HG02571 (cell line): Measurements from ENCODE around the gene RAB38.

Experiments used
- ATAC-seq: cut with Tn5 transposase; IDR thresholded peaks from one replicate; pipeline ENCODE4 v1.9.1; 2021; ENCODE audit warnings: mild to moderate bottlenecking, moderate library complexity; ENCODE audit not compliant: unreplicated experiment

RAB38 gene

GRCh38 chr11:88174709-88175568, at the start of gene RAB38:
TSS of gene RAB38 (minus strand) at chr11:88175443. CDS start at chr11:88175384, 59 bp downstream.
- ATAC-seq, result peak; percentile 43

GRCh38 chr11:88213406-88213805, 38.2 kb upstream of the RAB38 start:
- no peak for ATAC-seq

- no peak for ATAC-seq
Measured at GRCh38 chr11:88212300-88212699, 37.1 kb upstream of the RAB38 start.

- ATAC-seq, result no peak
Measured at GRCh38 chr11:88208745-88209144, 33.5 kb upstream of the RAB38 start.

GRCh38 chr11:88206751-88207150, 31.5 kb upstream of the RAB38 start:
- ATAC-seq, result no peak

- ATAC-seq, result no peak
Measured at GRCh38 chr11:88204353-88204752, 29.1 kb upstream of the RAB38 start.

GRCh38 chr11:88203604-88204003, 28.4 kb upstream of the RAB38 start:
- ATAC-seq, result no peak

- no peak for ATAC-seq
Measured at GRCh38 chr11:88202498-88202897, 27.3 kb upstream of the RAB38 start.

GRCh38 chr11:88196393-88196792, 21.1 kb upstream of the RAB38 start:
- no peak for ATAC-seq

GRCh38 chr11:88195908-88196307, 20.7 kb upstream of the RAB38 start:
- no peak for ATAC-seq

- no peak for ATAC-seq
Measured at GRCh38 chr11:88194990-88195389, 19.7 kb upstream of the RAB38 start.

- ATAC-seq, result no peak
Measured at GRCh38 chr11:88193278-88193677, 18.0 kb upstream of the RAB38 start.

GRCh38 chr11:88188932-88189253, 13.7 kb upstream of the RAB38 start:
- ATAC-seq, result no peak

- ATAC-seq, result no peak
Measured at GRCh38 chr11:88188251-88188931, 13.1 kb upstream of the RAB38 start.

- ATAC-seq, result no peak
Measured at GRCh38 chr11:88183233-88183632, 8.0 kb upstream of the RAB38 start.

- ATAC-seq, result no peak
Measured at GRCh38 chr11:88181776-88182175, 6.5 kb upstream of the RAB38 start.

GRCh38 chr11:88179971-88180629, 4.9 kb upstream of the RAB38 start:
- no peak for ATAC-seq

- ATAC-seq, result peak; percentile 55
Measured at GRCh38 chr11:88179141-88179540, 3.9 kb upstream of the RAB38 start.

- no peak for ATAC-seq
Measured at GRCh38 chr11:88178191-88178590, 2.9 kb upstream of the RAB38 start.

- ATAC-seq, result no peak
Measured at GRCh38 chr11:88175569-88176075, 379 bp upstream of the RAB38 start.

- no peak for ATAC-seq
Measured at GRCh38 chr11:88173956-88174355, 1.3 kb downstream of the RAB38 start.

- ATAC-seq, result no peak
Measured at GRCh38 chr11:88171982-88172381, 3.3 kb downstream of the RAB38 start.
